GM12891 (cell line): ENCODE measurements around the gene GAP43.

Experiments
- POLR2AphosphoS5 ChIP-seq: IDR thresholded peaks from 2 replicates; pipeline ENCODE4 v1.6.1; 2011; ENCODE audit warnings: low read depth, low read length, control low read depth
- SPI1 ChIP-seq: IDR thresholded peaks from 2 replicates; pipeline ENCODE4 v1.6.1; 2011; ENCODE audit warnings: low read depth, low read length, control low read depth
- TAF1 ChIP-seq: IDR thresholded peaks from 2 replicates; pipeline ENCODE4 v1.6.1; 2011; ENCODE audit warnings: low read depth, low read length, control low read depth

DNA sequence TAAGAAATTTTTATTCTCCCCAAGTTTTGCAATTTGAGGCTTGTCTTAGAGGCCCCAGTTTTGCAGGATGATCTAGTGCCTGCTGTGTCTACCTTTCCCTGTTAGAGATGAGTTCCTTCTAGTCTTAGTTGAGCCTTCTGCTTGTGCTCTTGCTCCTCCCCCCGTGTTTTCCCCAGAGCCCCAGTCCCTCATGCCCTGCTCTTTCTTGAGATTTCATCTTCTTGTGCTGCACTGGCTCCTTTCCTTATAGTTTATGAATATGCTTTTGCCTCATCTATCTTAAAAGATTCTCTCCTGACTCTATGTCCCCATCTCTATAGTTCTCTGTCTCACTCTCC is 4.7 kb downstream of the GAP43 start:
- TF ChIP-seq TAF1 (no peak), POLR2AphosphoS5 (no peak), SPI1 (no peak)
